AG04450 (cell line): ENCODE measurements around the gene HDAC5. TPM values are rescaled to one million over a fixed set of nuclear protein-coding genes. Genes with fewer than 3 reads are reported as not detected.
A peak's percentile ranks its signal among the peaks of the same experiment; 100 is the strongest.

Experiments used
- CTCF ChIA-PET: fragments of 300-600, 350-600 bp; formaldehyde crosslinking; extraction: SDS; loops from one replicate; lab custom pipeline; 2022; ENCODE audit warnings: antibody characterized with exemption, inconsistent platforms; lab: Charles Lee
- POLR2A ChIA-PET: fragments of 350-600 bp; formaldehyde crosslinking; extraction: SDS; loops from one replicate; lab custom pipeline; 2021; ENCODE audit warnings: antibody characterized with exemption, inconsistent platforms; lab: Yijun Ruan, JAX
- DNase-seq: peaks from one replicate; pipeline ENCODE4 v3.0.0-alpha.2; 2011; ENCODE audit warnings: low read depth, low spot score
- H3K27ac ChIP-seq: one replicate; pipeline ENCODE4 v1.5.1; 2012; ENCODE audit warnings: low read depth, low read length, control low read depth
- H3K27me3 ChIP-seq: one replicate; pipeline ENCODE4 v1.6.0; 2012; ENCODE audit warnings: low read length; ENCODE audit not compliant: control insufficient read depth, insufficient read depth
- H3K4me3 ChIP-seq: 2 replicates; pipeline ENCODE4 v1.5.1; 2011; ENCODE audit warnings: mild to moderate bottlenecking, low read depth, low read length, control low read depth
- H3K9me3 ChIP-seq: 2 replicates; pipeline ENCODE4 v1.5.1; 2012; ENCODE audit warnings: low read length; ENCODE audit not compliant: control insufficient read depth, insufficient read depth
- CTCF ChIP-seq: IDR thresholded peaks from 2 replicates; pipeline ENCODE4 v1.5.1; 2011; ENCODE audit warnings: low read depth, low read length, control low read depth, inconsistent platforms
- polyA plus RNA-seq: library from polyadenylated mRNA; depleted of rRNA; stranded (reverse); fragments of >200 nt; gene quantifications from 2 replicates; pipeline ENCODE4 v1.2.3, GENCODE V29; 2011

The HDAC5 gene
- polyA plus RNA-seq, 1 experiment: 21.3 TPM

- POLR2A ChIA-PET: no interaction called here
- Histone ChIP-seq H3K9me3 (no peaks in the 10 kb centered on the region), H3K4me3 (no peak overlapping the region), H3K27me3 (no peaks in the 10 kb centered on the region), H3K27ac (no peak overlapping the region)
- no peak for DNase-seq
- CTCF ChIA-PET: interaction anchor here (0.5 to 3.4 kb wide), 11 partner anchors 16 to 257 kb away, joined by 3 to 44 read pairs (median 7); partner anchors contain the start of gene PPY
- no peak for TF ChIP-seq CTCF
Observed at GRCh38 chr17:44167181-44167861, 43.9 kb upstream of the HDAC5 start.

- Histone ChIP-seq H3K27ac (no peak overlapping the region), H3K27me3 (no peaks in the 10 kb centered on the region), H3K4me3 (no peak overlapping the region), H3K9me3 (no peaks in the 10 kb centered on the region)
- ChIA-PET CTCF (no interaction called here), POLR2A (no interaction called here)
- DNase-seq: no peak
- no peak for TF ChIP-seq CTCF
Observed at GRCh38 chr17:44164476-44164875, 41.0 kb upstream of the HDAC5 start.

- TF ChIP-seq CTCF: no peak
- CTCF ChIA-PET: interaction anchor here (0.8 to 3.3 kb wide), 2 partner anchors 9 kb away, joined by 5 to 26 read pairs; no protein-coding TSS in a partner anchor
- no peak for DNase-seq
Observed at GRCh38 chr17:44159519-44160210, 36.2 kb upstream of the HDAC5 start.

GRCh38 chr17:44155488-44155887 is 32.0 kb upstream of the HDAC5 start:
- Histone ChIP-seq H3K27me3 (no peaks in the 10 kb centered on the region), H3K27ac (no peak overlapping the region), H3K4me3 (no peak overlapping the region), H3K9me3 (no peaks in the 10 kb centered on the region)
- no peak for DNase-seq
- no peak for TF ChIP-seq CTCF
- POLR2A ChIA-PET: no interaction called here
- CTCF ChIA-PET: interaction anchor here (1.7 kb wide), 1 partner anchor 13 kb away, joined by 6 read pairs; no protein-coding TSS in a partner anchor

More at GRCh38 chr17:44159519-44160210, 36.2 kb upstream of the HDAC5 start:
- H3K4me3 ChIP-seq: no peak overlapping the region
- H3K27me3 ChIP-seq: no peaks in the 10 kb centered on the region
- no peak overlapping the region for H3K27ac ChIP-seq
- H3K9me3 ChIP-seq: no peaks in the 10 kb centered on the region
- POLR2A ChIA-PET: interaction anchor here (0.6 kb wide), 2 partner anchors 51 to 580 kb away, joined by 5 to 6 read pairs; no protein-coding TSS in a partner anchor

GRCh38 chr17:44152875-44153274 is 29.4 kb upstream of the HDAC5 start:
- Histone ChIP-seq H3K9me3 (no peaks in the 10 kb centered on the region), H3K27ac (peak overlapping the region; percentile 11), H3K27me3 (no peaks in the 10 kb centered on the region), H3K4me3 (no peak overlapping the region)
- no peak for TF ChIP-seq CTCF
- POLR2A ChIA-PET: no interaction called here
- CTCF ChIA-PET: interaction anchor here (1.6 kb wide), 1 partner anchor 16 kb away, joined by 5 read pairs; no protein-coding TSS in a partner anchor
- DNase-seq: no peak
